ENCODE data around the gene IGF2BP2.
A peak's percentile ranks its signal among the peaks of the same experiment; 100 is the strongest.

Gene IGF2BP2

DNA sequence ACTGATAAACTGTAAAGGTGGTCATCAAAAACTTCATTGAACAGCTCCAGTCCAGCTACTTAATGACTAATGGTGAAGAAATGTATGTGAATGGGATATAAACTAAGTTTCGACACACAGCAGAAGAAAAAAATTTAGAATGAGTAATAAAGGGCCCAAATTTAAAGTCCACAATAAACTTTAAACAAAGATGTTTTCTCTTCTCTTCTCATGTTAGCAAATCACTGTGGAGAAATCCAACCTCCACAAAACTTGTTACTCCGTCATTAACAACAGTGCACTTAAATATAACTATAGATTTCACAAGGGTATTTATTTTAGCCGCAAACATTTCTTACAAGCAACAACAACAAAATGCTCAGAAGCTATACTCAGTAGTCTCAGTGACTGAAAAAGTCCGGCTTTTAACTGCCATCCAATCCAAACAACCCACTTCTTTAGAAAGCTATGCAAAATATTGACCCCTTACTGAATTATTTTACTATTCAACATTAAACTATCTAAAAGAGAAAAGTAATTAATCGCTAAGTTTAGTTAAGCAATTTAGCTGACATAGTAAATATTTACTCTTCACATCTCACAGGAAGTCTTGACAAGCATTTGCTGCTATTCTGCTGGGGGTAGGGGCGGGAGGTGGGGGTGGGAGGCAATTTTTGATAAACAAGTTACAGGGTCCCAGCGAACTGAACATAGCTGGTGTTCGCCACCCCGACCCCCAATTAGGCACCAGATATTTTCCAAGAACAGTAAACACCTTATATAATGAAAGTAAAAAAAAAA, 2.4 kb downstream of the IGF2BP2 start:
- DNase-seq, result no peak
- Mint-ChIP-seq H3K4me3 (peak overlapping the region; percentile 97), H3K9me3 (peaks cover 12% of the 10 kb centered on the region), H3K4me1 (peaks cover 64% of the 10 kb centered on the region), H3K36me3 (ENCODE audit: low read depth) (peaks cover 13% of the 10 kb centered on the region), H3K27me3 (ENCODE audit: low read depth, poor library complexity) (no peaks in the 10 kb centered on the region), H3K27ac (peak overlapping the region; percentile 99)
- TF ChIP-seq, protein P1, sequence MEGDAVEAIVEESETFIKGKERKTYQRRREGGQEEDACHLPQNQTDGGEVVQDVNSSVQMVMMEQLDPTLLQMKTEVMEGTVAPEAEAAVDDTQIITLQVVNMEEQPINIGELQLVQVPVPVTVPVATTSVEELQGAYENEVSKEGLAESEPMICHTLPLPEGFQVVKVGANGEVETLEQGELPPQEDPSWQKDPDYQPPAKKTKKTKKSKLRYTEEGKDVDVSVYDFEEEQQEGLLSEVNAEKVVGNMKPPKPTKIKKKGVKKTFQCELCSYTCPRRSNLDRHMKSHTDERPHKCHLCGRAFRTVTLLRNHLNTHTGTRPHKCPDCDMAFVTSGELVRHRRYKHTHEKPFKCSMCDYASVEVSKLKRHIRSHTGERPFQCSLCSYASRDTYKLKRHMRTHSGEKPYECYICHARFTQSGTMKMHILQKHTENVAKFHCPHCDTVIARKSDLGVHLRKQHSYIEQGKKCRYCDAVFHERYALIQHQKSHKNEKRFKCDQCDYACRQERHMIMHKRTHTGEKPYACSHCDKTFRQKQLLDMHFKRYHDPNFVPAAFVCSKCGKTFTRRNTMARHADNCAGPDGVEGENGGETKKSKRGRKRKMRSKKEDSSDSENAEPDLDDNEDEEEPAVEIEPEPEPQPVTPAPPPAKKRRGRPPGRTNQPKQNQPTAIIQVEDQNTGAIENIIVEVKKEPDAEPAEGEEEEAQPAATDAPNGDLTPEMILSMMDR (IDR thresholded peaks at IDR 0.05), result no peak

- TF ChIP-seq, protein P1 (IDR thresholded peaks at IDR 0.05), result no peak
- H3K36me3 Mint-ChIP-seq (ENCODE audit: low read depth), result peaks cover under 1% of the 10 kb centered on the region
- no peaks in the 10 kb centered on the region for H3K9me3 Mint-ChIP-seq
- H3K4me3 Mint-ChIP-seq, result peak overlapping the region; percentile 97
- H3K27me3 Mint-ChIP-seq (ENCODE audit: low read depth, poor library complexity), result no peaks in the 10 kb centered on the region
- DNase-seq, result no peak
- H3K27ac Mint-ChIP-seq, result no peak overlapping the region
- H3K4me1 Mint-ChIP-seq, result peaks cover 64% of the 10 kb centered on the region
These were observed 3.7 kb downstream of the IGF2BP2 start for GRCh38 chr3:185820973-185821758.

- Mint-ChIP-seq H3K27me3 (ENCODE audit: low read depth, poor library complexity) (no peaks in the 10 kb centered on the region), H3K27ac (no peak overlapping the region), H3K4me3 (no peak overlapping the region), H3K36me3 (ENCODE audit: low read depth) (peaks cover 5% of the 10 kb centered on the region), H3K9me3 (no peaks in the 10 kb centered on the region), H3K4me1 (peaks cover 86% of the 10 kb centered on the region)
- TF ChIP-seq, protein P1 (IDR thresholded peaks at IDR 0.05), result no peak
- no peak for DNase-seq
These were observed 6.5 kb downstream of the IGF2BP2 start for GRCh38 chr3:185818267-185818875.

- Mint-ChIP-seq H3K36me3 (ENCODE audit: low read depth) (peaks cover 17% of the 10 kb centered on the region), H3K4me3 (peak overlapping the region; percentile 28)
- DNase-seq, result no peak
These were observed 9.2 kb downstream of the IGF2BP2 start for GRCh38 chr3:185815391-185816282.

GRCh38 chr3:185813691-185814215, 11.1 kb downstream of the IGF2BP2 start:
- Mint-ChIP-seq H3K27ac (peak overlapping the region; percentile 94), H3K9me3 (peaks cover 4% of the 10 kb centered on the region), H3K4me1 (peaks cover 66% of the 10 kb centered on the region)

More at GRCh38 chr3:185815391-185816282, 9.2 kb downstream of the IGF2BP2 start:
- no peaks in the 10 kb centered on the region for H3K27me3 Mint-ChIP-seq (ENCODE audit: low read depth, poor library complexity)
- peak overlapping the region; percentile 17 for H3K27ac Mint-ChIP-seq
- H3K4me1 Mint-ChIP-seq, result peaks cover 84% of the 10 kb centered on the region
- TF ChIP-seq, protein P1 (IDR thresholded peaks at IDR 0.05), result no peak
- H3K9me3 Mint-ChIP-seq, result peaks cover 4% of the 10 kb centered on the region

More at GRCh38 chr3:185813691-185814215, 11.1 kb downstream of the IGF2BP2 start:
- no peak overlapping the region for H3K4me3 Mint-ChIP-seq
- H3K36me3 Mint-ChIP-seq (ENCODE audit: low read depth), result peaks cover 32% of the 10 kb centered on the region
- no peak for DNase-seq
- TF ChIP-seq, protein P1 (IDR thresholded peaks at IDR 0.05), result no peak
- no peaks in the 10 kb centered on the region for H3K27me3 Mint-ChIP-seq (ENCODE audit: low read depth, poor library complexity)

Data from nephron progenitor cell (in vitro differentiated cells).